Activated naive CD8-positive, alpha-beta T cell treated with anti-CD3 and anti-CD28 coated beads for 36 hours (primary cell): ENCODE results near the gene IFFO2. TPM values are rescaled to one million over a fixed set of nuclear protein-coding genes. Genes with fewer than 3 reads are reported as not detected.

Experiments
- DNase-seq: peaks from one replicate; pipeline ENCODE4 v3.0.0; 2021
- H3K27ac Mint-ChIP-seq: one replicate; pipeline ENCODE4 v1.8.0; 2022; ENCODE audit warnings: mild to moderate bottlenecking, moderate library complexity, mixed read lengths
- H3K27me3 Mint-ChIP-seq: one replicate; pipeline ENCODE4 v1.8.0; 2022; ENCODE audit warnings: mild to moderate bottlenecking, mixed read lengths
- H3K36me3 Mint-ChIP-seq: one replicate; pipeline ENCODE4 v1.8.0; 2021; ENCODE audit warnings: mild to moderate bottlenecking, mixed read lengths
- H3K4me1 Mint-ChIP-seq: one replicate; pipeline ENCODE4 v1.8.0; 2021; ENCODE audit warnings: mixed read lengths
- H3K4me3 Mint-ChIP-seq: one replicate; pipeline ENCODE4 v1.8.0; 2022; ENCODE audit warnings: mild to moderate bottlenecking, moderate library complexity, mixed read lengths
- H3K9me3 Mint-ChIP-seq: one replicate; pipeline ENCODE4 v1.8.0; 2022; ENCODE audit warnings: mixed read lengths
- total RNA-seq, 2 experiments: library from RNA; stranded (reverse); gene quantifications; one replicate each; pipeline ENCODE4 v1.2.3, GENCODE V29; 2021

IFFO2 gene
- total RNA-seq, 2 experiments from 2014 or later, result 21.4 to 21.7 TPM

DNA sequence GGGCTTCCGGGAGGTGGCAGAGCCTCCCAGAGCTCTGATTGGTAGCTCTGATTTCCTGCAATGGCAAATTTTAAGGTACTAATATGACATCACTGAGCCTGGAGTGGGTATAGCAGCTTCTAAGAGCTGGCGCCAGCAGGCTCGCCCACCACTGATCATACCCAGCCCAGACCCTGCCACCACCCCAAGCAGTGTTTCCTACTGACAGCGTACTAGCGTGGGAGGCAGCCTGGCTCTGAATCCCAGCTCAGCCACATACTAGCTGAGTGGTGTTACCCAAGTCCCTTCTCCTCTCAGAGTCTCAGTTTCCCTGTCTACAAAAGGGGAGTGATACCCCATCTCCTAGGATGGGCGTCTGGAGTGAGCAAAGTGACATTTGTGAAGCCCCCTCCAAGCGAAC is 41.1 kb downstream of the IFFO2 start:
- Mint-ChIP-seq H3K4me3 (no peak overlapping the region), H3K27me3 (no peaks in the 10 kb centered on the region), H3K27ac (no peak overlapping the region), H3K36me3 (peaks cover 11% of the 10 kb centered on the region), H3K9me3 (no peaks in the 10 kb centered on the region), H3K4me1 (peaks cover 3% of the 10 kb centered on the region)
- DNase-seq, result no peak

- H3K36me3 Mint-ChIP-seq, result peaks cover 28% of the 10 kb centered on the region
- H3K4me3 Mint-ChIP-seq, result no peak overlapping the region
- H3K4me1 Mint-ChIP-seq, result peaks cover 13% of the 10 kb centered on the region
- H3K9me3 Mint-ChIP-seq, result peaks cover 2% of the 10 kb centered on the region
- H3K27me3 Mint-ChIP-seq, result no peaks in the 10 kb centered on the region
- H3K27ac Mint-ChIP-seq, result peak overlapping the region; percentile 51
- peak; percentile 73 for DNase-seq
Observed at GRCh38 chr1:18913065-18913835, 43.2 kb downstream of the IFFO2 start.

GRCh38 chr1:18912550-18912949 is 43.9 kb downstream of the IFFO2 start:
- no peak for DNase-seq
- no peak overlapping the region for H3K4me3 Mint-ChIP-seq
- H3K4me1 Mint-ChIP-seq, result peaks cover 13% of the 10 kb centered on the region
- H3K27me3 Mint-ChIP-seq, result no peaks in the 10 kb centered on the region
- peaks cover 27% of the 10 kb centered on the region for H3K36me3 Mint-ChIP-seq
- peaks cover 2% of the 10 kb centered on the region for H3K9me3 Mint-ChIP-seq
- no peak overlapping the region for H3K27ac Mint-ChIP-seq

GRCh38 chr1:18908911-18909771 is 47.3 kb downstream of the IFFO2 start:
- H3K27ac Mint-ChIP-seq, result peak overlapping the region; percentile 42
- peaks cover 27% of the 10 kb centered on the region for H3K36me3 Mint-ChIP-seq

DNA sequence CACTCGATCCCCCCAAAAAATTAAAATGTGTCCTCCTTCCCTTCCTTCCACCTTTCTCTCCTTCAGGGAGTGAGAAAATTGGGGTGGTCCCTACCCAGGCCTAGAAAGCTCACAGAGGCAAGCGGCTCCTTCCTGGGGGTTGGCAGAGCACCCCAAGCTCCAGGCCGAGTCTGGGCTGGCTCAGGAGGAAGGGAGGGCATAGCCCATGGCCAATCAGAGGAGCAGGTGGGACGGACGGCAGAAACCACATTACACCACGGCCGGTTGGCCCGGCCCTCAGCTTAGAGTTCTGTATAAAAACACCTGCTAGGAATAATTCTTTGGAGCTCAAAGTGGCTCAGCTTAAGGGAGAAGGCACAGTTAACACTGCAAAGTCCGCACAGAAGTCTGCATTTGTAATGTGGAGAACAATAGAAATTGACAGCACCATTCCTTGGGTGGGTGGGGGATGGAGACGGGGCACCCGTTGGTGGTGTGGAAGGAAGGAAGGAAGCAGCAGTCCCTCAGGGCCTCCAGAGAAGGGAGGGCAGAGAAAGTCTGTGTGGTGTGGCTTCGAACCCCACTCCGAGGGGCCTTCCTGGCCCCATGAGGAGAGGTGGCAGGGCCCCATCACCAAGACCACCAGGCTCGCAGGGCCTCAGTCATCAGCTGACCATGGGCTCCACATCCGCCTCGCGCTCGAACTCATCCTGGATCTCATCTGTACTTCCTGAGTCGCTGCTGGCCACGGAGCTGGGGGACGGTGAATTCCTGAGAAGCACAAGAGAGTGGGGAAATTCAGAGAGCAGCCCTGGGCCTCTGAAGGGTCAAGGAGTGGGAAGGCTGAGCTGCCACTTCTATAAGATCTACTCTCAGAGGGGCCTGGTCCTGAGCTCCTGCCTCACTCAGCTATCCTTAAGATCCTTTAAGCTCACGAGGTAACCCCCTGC is 48.3 kb downstream of the IFFO2 start:
- H3K4me3 Mint-ChIP-seq, result no peak overlapping the region
- H3K27ac Mint-ChIP-seq, result peak overlapping the region; percentile 62
- no peaks in the 10 kb centered on the region for H3K27me3 Mint-ChIP-seq
- DNase-seq, result no peak
- H3K4me1 Mint-ChIP-seq, result peaks cover 21% of the 10 kb centered on the region
- peaks cover 27% of the 10 kb centered on the region for H3K36me3 Mint-ChIP-seq
- peaks cover 2% of the 10 kb centered on the region for H3K9me3 Mint-ChIP-seq

More at GRCh38 chr1:18908911-18909771, 47.3 kb downstream of the IFFO2 start:
- no peak for DNase-seq
- peaks cover 16% of the 10 kb centered on the region for H3K4me1 Mint-ChIP-seq
- no peak overlapping the region for H3K4me3 Mint-ChIP-seq
- H3K9me3 Mint-ChIP-seq, result peaks cover 2% of the 10 kb centered on the region
- H3K27me3 Mint-ChIP-seq, result no peaks in the 10 kb centered on the region

- Mint-ChIP-seq H3K4me1 (peaks cover 18% of the 10 kb centered on the region), H3K27me3 (no peaks in the 10 kb centered on the region), H3K4me3 (no peak overlapping the region), H3K9me3 (peaks cover 2% of the 10 kb centered on the region), H3K27ac (peak overlapping the region; percentile 62), H3K36me3 (peaks cover 27% of the 10 kb centered on the region)
- peak; percentile 33 for DNase-seq
Observed at GRCh38 chr1:18907021-18907916, 49.2 kb downstream of the IFFO2 start.

DNA sequence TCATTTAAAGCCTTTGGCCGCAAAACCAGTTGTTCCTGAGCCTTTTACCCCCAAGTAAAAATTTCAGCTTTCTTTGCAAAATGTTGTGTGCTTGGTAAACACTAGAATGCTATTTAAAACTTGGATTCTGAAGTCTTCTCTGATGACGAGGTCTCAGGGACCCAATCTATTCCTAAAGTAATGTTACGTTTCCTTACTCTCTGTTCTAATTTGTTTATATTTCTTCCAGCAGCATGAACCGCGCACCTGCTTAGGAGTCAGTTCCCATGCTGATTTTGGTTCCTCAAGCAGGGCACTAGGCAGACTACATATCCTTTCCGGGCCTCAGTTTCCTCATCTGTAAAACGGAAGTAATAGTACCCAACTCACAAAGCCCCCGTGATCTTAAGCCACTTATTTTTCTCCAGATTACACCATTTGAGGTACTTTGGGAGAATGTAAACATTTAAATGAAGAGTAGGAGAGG is 53.2 kb downstream of the IFFO2 start:
- H3K27me3 Mint-ChIP-seq, result no peaks in the 10 kb centered on the region
- peak overlapping the region; percentile 8 for H3K27ac Mint-ChIP-seq
- no peak for DNase-seq
- H3K9me3 Mint-ChIP-seq, result no peaks in the 10 kb centered on the region
- peaks cover 2% of the 10 kb centered on the region for H3K36me3 Mint-ChIP-seq
- peaks cover 26% of the 10 kb centered on the region for H3K4me1 Mint-ChIP-seq
- H3K4me3 Mint-ChIP-seq, result peak overlapping the region; percentile 80

DNA sequence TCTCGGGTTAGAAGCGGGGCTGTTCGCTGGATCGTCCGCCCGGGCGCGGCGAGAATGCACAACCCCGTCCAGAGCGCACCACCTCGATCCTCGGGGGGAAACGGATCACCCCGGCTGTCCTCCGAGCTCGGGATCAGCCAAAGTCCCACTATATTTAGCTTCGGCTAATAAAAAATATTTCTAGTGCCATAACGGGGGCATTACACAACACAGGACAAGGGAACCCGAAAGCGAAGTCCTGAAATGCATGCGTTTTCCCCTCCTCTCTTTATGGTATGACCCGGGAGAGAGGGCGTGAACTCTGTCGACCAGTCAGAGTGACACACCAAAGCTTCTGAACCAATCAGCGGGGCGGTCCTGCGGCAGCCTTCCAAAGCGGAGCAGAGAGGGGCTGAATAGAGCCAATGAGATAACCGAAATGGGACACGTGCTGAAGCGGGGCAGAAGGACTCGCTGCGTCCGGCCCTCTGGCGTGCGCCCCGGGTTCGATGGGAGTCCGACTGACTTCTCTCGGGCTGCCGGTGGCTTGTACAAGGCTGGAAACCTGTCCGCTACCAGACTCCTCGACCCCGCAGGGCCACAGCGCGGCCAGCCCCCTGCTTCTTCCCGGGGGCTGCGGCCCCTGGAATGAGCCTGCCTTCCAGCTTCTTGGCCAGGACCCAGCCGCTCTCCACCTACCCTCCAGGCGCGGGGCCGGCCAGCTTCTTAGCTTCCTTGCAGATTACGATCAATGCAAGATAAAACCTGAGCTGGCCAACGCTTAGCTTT is 53.8 kb downstream of the IFFO2 start, which contains the start of gene ALDH4A1:
TSS of gene ALDH4A1 (minus strand) at position 33 of the 768 bp plus-strand sequence. CDS start at position 1, 32 bp downstream.
- Mint-ChIP-seq H3K27ac (peak within 1 kb of the TSS; percentile 98), H3K4me1 (peaks cover 26% of the 10 kb centered on the region), H3K27me3 (no peaks in the 10 kb centered on the region), H3K36me3 (no peaks in the 10 kb centered on the region), H3K9me3 (no peaks in the 10 kb centered on the region), H3K4me3 (peak within 1 kb of the TSS; percentile 93)
- peak; percentile 93 for DNase-seq

GRCh38 chr1:18901952-18902522 is 54.4 kb downstream of the IFFO2 start:
- H3K4me3 Mint-ChIP-seq, result peak overlapping the region; percentile 93
- no peak for DNase-seq
- H3K36me3 Mint-ChIP-seq, result no peaks in the 10 kb centered on the region
- peak overlapping the region; percentile 82 for H3K27ac Mint-ChIP-seq
- H3K9me3 Mint-ChIP-seq, result no peaks in the 10 kb centered on the region
- no peaks in the 10 kb centered on the region for H3K27me3 Mint-ChIP-seq
- peaks cover 26% of the 10 kb centered on the region for H3K4me1 Mint-ChIP-seq

DNA sequence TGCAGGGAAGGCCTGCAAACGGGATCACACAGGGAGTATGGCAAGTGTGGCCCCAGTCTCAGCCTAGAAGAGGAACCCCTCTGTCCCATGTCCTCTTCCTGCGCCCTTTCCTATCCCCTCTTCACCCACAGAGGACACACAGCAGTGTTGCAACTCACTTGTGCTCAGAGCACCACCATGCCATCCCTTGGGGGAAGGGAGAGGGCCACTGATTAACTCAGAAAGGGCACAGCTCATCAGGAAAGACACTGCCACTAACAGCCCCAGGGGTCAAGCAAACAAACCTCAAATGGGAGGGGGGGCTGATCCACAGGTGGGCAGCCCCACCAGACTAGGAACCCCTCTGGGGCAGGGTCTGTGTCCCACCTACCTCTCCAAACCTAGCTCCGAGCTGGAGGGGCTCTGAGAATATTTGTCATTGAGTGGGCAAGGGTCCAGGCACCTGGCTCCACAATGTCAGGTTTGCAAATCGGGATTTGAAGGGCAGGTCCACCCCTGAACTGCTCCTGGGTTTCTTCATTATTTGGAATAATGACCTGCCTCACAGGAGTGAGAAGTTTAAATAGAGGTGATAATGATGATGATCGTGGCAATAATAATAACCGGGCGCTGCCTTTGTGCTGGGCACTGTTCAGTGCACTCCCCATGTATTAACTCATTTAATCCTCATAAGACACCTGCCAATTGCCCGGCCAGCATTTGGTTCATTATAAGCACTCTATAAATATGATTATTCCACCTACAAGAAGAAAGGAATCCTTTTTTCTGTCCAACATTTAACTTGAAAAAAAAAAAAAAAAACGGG is 55.1 kb downstream of the IFFO2 start:
- peak overlapping the region; percentile 82 for H3K27ac Mint-ChIP-seq
- no peaks in the 10 kb centered on the region for H3K27me3 Mint-ChIP-seq
- peak overlapping the region; percentile 93 for H3K4me3 Mint-ChIP-seq
- H3K36me3 Mint-ChIP-seq, result no peaks in the 10 kb centered on the region
- no peak for DNase-seq
- H3K9me3 Mint-ChIP-seq, result no peaks in the 10 kb centered on the region
- peaks cover 24% of the 10 kb centered on the region for H3K4me1 Mint-ChIP-seq

GRCh38 chr1:18900303-18900841 is 56.1 kb downstream of the IFFO2 start:
- peaks cover 24% of the 10 kb centered on the region for H3K4me1 Mint-ChIP-seq
- H3K27ac Mint-ChIP-seq, result no peak overlapping the region
- no peaks in the 10 kb centered on the region for H3K27me3 Mint-ChIP-seq
- no peak for DNase-seq
- peak overlapping the region; percentile 10 for H3K4me3 Mint-ChIP-seq
- no peaks in the 10 kb centered on the region for H3K9me3 Mint-ChIP-seq
- no peaks in the 10 kb centered on the region for H3K36me3 Mint-ChIP-seq
